HEK293 (cell line): ENCODE results near the gene MYBBP1A.

Experiments
- MEIS1 ChIP-seq: sonication (generic); formaldehyde crosslinking; IDR thresholded peaks from 2 replicates; pipeline ENCODE4 v1.8.1; 2022; ENCODE audit warnings: missing genetic modification reagents, mild to moderate bottlenecking, borderline replicate concordance
- PRDM1 ChIP-seq: fragments of 450-650 bp; formaldehyde crosslinking; IDR thresholded peaks from 2 replicates; pipeline ENCODE4; 2016; ENCODE audit warnings: missing biosample characterization, missing genetic modification characterization
- SCRT2 ChIP-seq: fragments of 450-650 bp; formaldehyde crosslinking; IDR thresholded peaks from 2 replicates; pipeline ENCODE4 v1.5.1; 2016; ENCODE audit warnings: missing biosample characterization, missing genetic modification characterization
- TRIM28 ChIP-seq: IDR thresholded peaks from 2 replicates; pipeline ENCODE4 v1.6.1; 2011; ENCODE audit warnings: low read length, control low read depth, borderline replicate concordance
- WT1 ChIP-seq: fragments of 450-650 bp; formaldehyde crosslinking; IDR thresholded peaks from 2 replicates; pipeline ENCODE4 v1.5.1; 2016; ENCODE audit warnings: missing biosample characterization, missing genetic modification characterization
- ZBTB10 ChIP-seq: fragments of 450-650 bp; formaldehyde crosslinking; IDR thresholded peaks from 2 replicates; pipeline ENCODE4 v1.5.1; 2016; ENCODE audit warnings: missing biosample characterization, missing genetic modification characterization
- ZNF138 ChIP-seq: fragments of 450-650 bp; formaldehyde crosslinking; IDR thresholded peaks from 2 replicates; pipeline ENCODE4 v1.5.1; 2016; ENCODE audit warnings: missing biosample characterization, missing genetic modification characterization, borderline replicate concordance
- ZNF24 ChIP-seq: fragments of 450-650 bp; formaldehyde crosslinking; IDR thresholded peaks from 2 replicates; pipeline ENCODE4 v1.5.1; 2016; ENCODE audit warnings: missing biosample characterization, missing genetic modification characterization
- ZNF266 ChIP-seq: fragments of 450-650 bp; formaldehyde crosslinking; IDR thresholded peaks from 2 replicates; pipeline ENCODE4 v1.5.1; 2016; ENCODE audit warnings: missing biosample characterization, missing genetic modification characterization, low read depth
- ZNF302 ChIP-seq: fragments of 450-650 bp; formaldehyde crosslinking; IDR thresholded peaks from 2 replicates; pipeline ENCODE4 v1.5.1; 2016; ENCODE audit warnings: missing biosample characterization, missing genetic modification characterization, low read depth
- ZNF335 ChIP-seq: fragments of 450-650 bp; formaldehyde crosslinking; conservative IDR thresholded peaks from 2 replicates; pipeline ENCODE4 v1.5.1; 2016; ENCODE audit warnings: missing biosample characterization, missing genetic modification characterization
- ZNF530 ChIP-seq: fragments of 450-650 bp; formaldehyde crosslinking; IDR thresholded peaks from 2 replicates; pipeline ENCODE4 v1.5.1; 2016; ENCODE audit warnings: low read depth, missing biosample characterization, missing genetic modification characterization
- ZNF548 ChIP-seq: fragments of 450-650 bp; formaldehyde crosslinking; IDR thresholded peaks from 2 replicates; pipeline ENCODE4 v1.5.1; 2016; ENCODE audit warnings: missing biosample characterization, missing genetic modification characterization
- ZNF549 ChIP-seq: fragments of 450-650 bp; IDR thresholded peaks from 2 replicates; pipeline ENCODE4 v1.5.1; 2018; ENCODE audit warnings: missing biosample characterization, missing genetic modification characterization, mild to moderate bottlenecking, inconsistent platforms, moderate library complexity
- ZNF560 ChIP-seq: fragments of 450-650 bp; formaldehyde crosslinking; IDR thresholded peaks from 2 replicates; pipeline ENCODE4 v1.5.1; 2017; ENCODE audit warnings: missing biosample characterization, missing genetic modification characterization, borderline replicate concordance
- ZNF585B ChIP-seq: fragments of 450-650 bp; formaldehyde crosslinking; IDR thresholded peaks from 2 replicates; pipeline ENCODE4 v1.5.1; 2016; ENCODE audit warnings: missing biosample characterization, missing genetic modification characterization
- ZNF658 ChIP-seq: fragments of 450-650 bp; formaldehyde crosslinking; IDR thresholded peaks from 2 replicates; pipeline ENCODE4; 2016; ENCODE audit warnings: missing biosample characterization, missing genetic modification characterization
- ZNF660 ChIP-seq: fragments of 450-650 bp; IDR thresholded peaks from 2 replicates; pipeline ENCODE4 v1.5.1; 2018; ENCODE audit warnings: missing biosample characterization, mild to moderate bottlenecking, missing genetic modification characterization
- ZNF701 ChIP-seq: fragments of 450-650 bp; formaldehyde crosslinking; IDR thresholded peaks from 2 replicates; pipeline ENCODE4 v1.5.1; 2016; ENCODE audit warnings: missing biosample characterization, missing genetic modification characterization
- ZNF837 ChIP-seq: fragments of 450-650 bp; formaldehyde crosslinking; IDR thresholded peaks from 2 replicates; pipeline ENCODE4 v1.5.1; 2016; ENCODE audit warnings: missing biosample characterization, missing genetic modification characterization
- TF ChIP-seq, protein P1 (sequence below): fragments of 450-650 bp; formaldehyde crosslinking; IDR thresholded peaks from 2 replicates; pipeline ENCODE4 v1.5.1; 2017; ENCODE audit warnings: missing biosample characterization, missing genetic modification characterization
- TF ChIP-seq, protein P2 (sequence below): fragments of 450-650 bp; formaldehyde crosslinking; IDR thresholded peaks from 2 replicates; pipeline ENCODE4 v1.5.0; 2017; ENCODE audit warnings: missing biosample characterization, missing genetic modification characterization, borderline replicate concordance
- TF ChIP-seq, protein P3 (sequence below): fragments of 450-650 bp; formaldehyde crosslinking; optimal IDR thresholded peaks from 2 replicates; pipeline ENCODE3; 2016; ENCODE audit warnings: missing biosample characterization, mild to moderate bottlenecking, missing genetic modification characterization
- TF ChIP-seq, protein P4 (sequence below): fragments of 450-650 bp; formaldehyde crosslinking; IDR thresholded peaks from 2 replicates; pipeline ENCODE4 v1.5.1; 2016; ENCODE audit warnings: missing biosample characterization, missing genetic modification characterization, low read depth
- TF ChIP-seq, protein P5 (sequence below): fragments of 450-650 bp; IDR thresholded peaks from 2 replicates; pipeline ENCODE4 v1.5.1; 2018; ENCODE audit warnings: missing biosample characterization, missing genetic modification characterization
- TF ChIP-seq, protein P6 (sequence below): fragments of 450-650 bp; IDR thresholded peaks from 2 replicates; pipeline ENCODE4 v1.5.1; 2018; ENCODE audit warnings: missing biosample characterization, mild to moderate bottlenecking, missing genetic modification characterization

Gene MYBBP1A

GRCh38 chr17:4554997-4555799, at the start of gene MYBBP1A (continued):
- TF ChIP-seq ZNF658 (tag by site-specific recombination) (no peak), ZNF266 (no peak), ZBTB10 (tag by site-specific recombination) (no peak), ZNF660 (tag by site-specific recombination) (no peak; the same call in 1 of the 2 replicates), SCRT2 (no peak), ZNF548 (tag by site-specific recombination) (no peak), ZNF24 (tag by site-specific recombination) (no peak), ZNF837 (tag by site-specific recombination) (no peak), ZNF530 (tag by site-specific recombination) (no peak), ZNF585B (tag by site-specific recombination) (no peak), PRDM1 (tag by site-specific recombination) (no peak), ZNF549 (tag by site-specific recombination) (no peak), ZNF560 (tag by site-specific recombination) (no peak), WT1 (tag by site-specific recombination) (0 out of 2 replicates have a peak, but pooled peaks have one; percentile 7), TRIM28 (no peak), ZNF701 (tag by site-specific recombination) (no peak), ZNF335 (tag by site-specific recombination) (peak; percentile 82), ZNF138 (tag by site-specific recombination) (no peak), ZNF302 (tag by site-specific recombination) (no peak), MEIS1 (CRISPR knock-in tag) (no peak)
- TF ChIP-seq, protein P1, sequence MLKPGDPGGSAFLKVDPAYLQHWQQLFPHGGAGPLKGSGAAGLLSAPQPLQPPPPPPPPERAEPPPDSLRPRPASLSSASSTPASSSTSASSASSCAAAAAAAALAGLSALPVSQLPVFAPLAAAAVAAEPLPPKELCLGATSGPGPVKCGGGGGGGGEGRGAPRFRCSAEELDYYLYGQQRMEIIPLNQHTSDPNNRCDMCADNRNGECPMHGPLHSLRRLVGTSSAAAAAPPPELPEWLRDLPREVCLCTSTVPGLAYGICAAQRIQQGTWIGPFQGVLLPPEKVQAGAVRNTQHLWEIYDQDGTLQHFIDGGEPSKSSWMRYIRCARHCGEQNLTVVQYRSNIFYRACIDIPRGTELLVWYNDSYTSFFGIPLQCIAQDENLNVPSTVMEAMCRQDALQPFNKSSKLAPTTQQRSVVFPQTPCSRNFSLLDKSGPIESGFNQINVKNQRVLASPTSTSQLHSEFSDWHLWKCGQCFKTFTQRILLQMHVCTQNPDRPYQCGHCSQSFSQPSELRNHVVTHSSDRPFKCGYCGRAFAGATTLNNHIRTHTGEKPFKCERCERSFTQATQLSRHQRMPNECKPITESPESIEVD (tag by site-specific recombination): no peak
- TF ChIP-seq, protein P2, sequence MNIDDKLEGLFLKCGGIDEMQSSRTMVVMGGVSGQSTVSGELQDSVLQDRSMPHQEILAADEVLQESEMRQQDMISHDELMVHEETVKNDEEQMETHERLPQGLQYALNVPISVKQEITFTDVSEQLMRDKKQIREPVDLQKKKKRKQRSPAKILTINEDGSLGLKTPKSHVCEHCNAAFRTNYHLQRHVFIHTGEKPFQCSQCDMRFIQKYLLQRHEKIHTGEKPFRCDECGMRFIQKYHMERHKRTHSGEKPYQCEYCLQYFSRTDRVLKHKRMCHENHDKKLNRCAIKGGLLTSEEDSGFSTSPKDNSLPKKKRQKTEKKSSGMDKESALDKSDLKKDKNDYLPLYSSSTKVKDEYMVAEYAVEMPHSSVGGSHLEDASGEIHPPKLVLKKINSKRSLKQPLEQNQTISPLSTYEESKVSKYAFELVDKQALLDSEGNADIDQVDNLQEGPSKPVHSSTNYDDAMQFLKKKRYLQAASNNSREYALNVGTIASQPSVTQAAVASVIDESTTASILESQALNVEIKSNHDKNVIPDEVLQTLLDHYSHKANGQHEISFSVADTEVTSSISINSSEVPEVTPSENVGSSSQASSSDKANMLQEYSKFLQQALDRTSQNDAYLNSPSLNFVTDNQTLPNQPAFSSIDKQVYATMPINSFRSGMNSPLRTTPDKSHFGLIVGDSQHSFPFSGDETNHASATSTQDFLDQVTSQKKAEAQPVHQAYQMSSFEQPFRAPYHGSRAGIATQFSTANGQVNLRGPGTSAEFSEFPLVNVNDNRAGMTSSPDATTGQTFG (tag by site-specific recombination): no peak
- TF ChIP-seq, protein P3, sequence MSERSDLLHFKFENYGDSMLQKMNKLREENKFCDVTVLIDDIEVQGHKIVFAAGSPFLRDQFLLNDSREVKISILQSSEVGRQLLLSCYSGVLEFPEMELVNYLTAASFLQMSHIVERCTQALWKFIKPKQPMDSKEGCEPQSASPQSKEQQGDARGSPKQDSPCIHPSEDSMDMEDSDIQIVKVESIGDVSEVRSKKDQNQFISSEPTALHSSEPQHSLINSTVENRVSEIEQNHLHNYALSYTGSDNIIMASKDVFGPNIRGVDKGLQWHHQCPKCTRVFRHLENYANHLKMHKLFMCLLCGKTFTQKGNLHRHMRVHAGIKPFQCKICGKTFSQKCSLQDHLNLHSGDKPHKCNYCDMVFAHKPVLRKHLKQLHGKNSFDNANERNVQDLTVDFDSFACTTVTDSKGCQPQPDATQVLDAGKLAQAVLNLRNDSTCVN (tag by site-specific recombination): peak; percentile 40
- TF ChIP-seq, protein P4, sequence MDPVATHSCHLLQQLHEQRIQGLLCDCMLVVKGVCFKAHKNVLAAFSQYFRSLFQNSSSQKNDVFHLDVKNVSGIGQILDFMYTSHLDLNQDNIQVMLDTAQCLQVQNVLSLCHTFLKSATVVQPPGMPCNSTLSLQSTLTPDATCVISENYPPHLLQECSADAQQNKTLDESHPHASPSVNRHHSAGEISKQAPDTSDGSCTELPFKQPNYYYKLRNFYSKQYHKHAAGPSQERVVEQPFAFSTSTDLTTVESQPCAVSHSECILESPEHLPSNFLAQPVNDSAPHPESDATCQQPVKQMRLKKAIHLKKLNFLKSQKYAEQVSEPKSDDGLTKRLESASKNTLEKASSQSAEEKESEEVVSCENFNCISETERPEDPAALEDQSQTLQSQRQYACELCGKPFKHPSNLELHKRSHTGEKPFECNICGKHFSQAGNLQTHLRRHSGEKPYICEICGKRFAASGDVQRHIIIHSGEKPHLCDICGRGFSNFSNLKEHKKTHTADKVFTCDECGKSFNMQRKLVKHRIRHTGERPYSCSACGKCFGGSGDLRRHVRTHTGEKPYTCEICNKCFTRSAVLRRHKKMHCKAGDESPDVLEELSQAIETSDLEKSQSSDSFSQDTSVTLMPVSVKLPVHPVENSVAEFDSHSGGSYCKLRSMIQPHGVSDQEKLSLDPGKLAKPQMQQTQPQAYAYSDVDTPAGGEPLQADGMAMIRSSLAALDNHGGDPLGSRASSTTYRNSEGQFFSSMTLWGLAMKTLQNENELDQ: no peak
- TF ChIP-seq, protein P5, sequence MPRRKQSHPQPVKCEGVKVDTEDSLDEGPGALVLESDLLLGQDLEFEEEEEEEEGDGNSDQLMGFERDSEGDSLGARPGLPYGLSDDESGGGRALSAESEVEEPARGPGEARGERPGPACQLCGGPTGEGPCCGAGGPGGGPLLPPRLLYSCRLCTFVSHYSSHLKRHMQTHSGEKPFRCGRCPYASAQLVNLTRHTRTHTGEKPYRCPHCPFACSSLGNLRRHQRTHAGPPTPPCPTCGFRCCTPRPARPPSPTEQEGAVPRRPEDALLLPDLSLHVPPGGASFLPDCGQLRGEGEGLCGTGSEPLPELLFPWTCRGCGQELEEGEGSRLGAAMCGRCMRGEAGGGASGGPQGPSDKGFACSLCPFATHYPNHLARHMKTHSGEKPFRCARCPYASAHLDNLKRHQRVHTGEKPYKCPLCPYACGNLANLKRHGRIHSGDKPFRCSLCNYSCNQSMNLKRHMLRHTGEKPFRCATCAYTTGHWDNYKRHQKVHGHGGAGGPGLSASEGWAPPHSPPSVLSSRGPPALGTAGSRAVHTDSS (tag by site-specific recombination): no peak
- TF ChIP-seq, protein P6, sequence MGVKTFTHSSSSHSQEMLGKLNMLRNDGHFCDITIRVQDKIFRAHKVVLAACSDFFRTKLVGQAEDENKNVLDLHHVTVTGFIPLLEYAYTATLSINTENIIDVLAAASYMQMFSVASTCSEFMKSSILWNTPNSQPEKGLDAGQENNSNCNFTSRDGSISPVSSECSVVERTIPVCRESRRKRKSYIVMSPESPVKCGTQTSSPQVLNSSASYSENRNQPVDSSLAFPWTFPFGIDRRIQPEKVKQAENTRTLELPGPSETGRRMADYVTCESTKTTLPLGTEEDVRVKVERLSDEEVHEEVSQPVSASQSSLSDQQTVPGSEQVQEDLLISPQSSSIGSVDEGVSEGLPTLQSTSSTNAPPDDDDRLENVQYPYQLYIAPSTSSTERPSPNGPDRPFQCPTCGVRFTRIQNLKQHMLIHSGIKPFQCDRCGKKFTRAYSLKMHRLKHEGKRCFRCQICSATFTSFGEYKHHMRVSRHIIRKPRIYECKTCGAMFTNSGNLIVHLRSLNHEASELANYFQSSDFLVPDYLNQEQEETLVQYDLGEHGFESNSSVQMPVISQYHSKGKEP (tag by site-specific recombination): no peak
